ENCODE data around the gene FAM131A. TPM values are rescaled to one million over a fixed set of nuclear protein-coding genes. Genes with fewer than 3 reads are reported as not detected.
A peak's percentile ranks its signal among the peaks of the same experiment; 100 is the strongest.

FAM131A gene
- total RNA-seq, 4 donors from 2014 or later = 53.9 to 71.4 (median 65.3) TPM

- TF ChIP-seq POLR2AphosphoS5 (IDR thresholded peaks at IDR 0.05) (no peak), EP300 (IDR thresholded peaks at IDR 0.05) (no peak), CTCF (IDR thresholded peaks at IDR 0.05) (no peak)
- peaks cover 0 to 29% of the 10 kb centered on the region in 2 donors for H3K36me3 ChIP-seq
- H3K4me3 ChIP-seq = no peak overlapping the region
- H3K4me1 ChIP-seq = peaks cover 0 to 20% (median 10%) of the 10 kb centered on the region in 3 donors
- H3K9me3 ChIP-seq = no peaks in the 10 kb centered on the region
- no peaks in the 10 kb centered on the region for H3K27me3 ChIP-seq
- no peak overlapping the region for H3K27ac ChIP-seq
- ATAC-seq = no peak
Measured at GRCh38 chr3:184311633-184312032, 25.8 kb upstream of the FAM131A start.

GRCh38 chr3:184314363-184314699 lies 23.1 kb upstream of the FAM131A start, which contains the start of gene EIF4G1:
Gene EIF4G1, plus strand, starts transcription at chr3:184314606. Its CDS starts 1,191 bp downstream, at chr3:184315797.
- TF ChIP-seq POLR2A (IDR thresholded peaks at IDR 0.05) (peak; percentile 30 to 41), POLR2AphosphoS5 (IDR thresholded peaks at IDR 0.05) (peak; percentile 78), CTCF (IDR thresholded peaks at IDR 0.05) (no peak), EP300 (IDR thresholded peaks at IDR 0.05) (no peak)
- Histone ChIP-seq H3K27ac (peak within 1 kb of the TSS; percentile 81 to 100 (median 96)), H3K36me3 (peaks cover 0 to 22% of the 10 kb centered on the region in 2 donors), H3K9me3 (no peaks in the 10 kb centered on the region), H3K4me3 (peak within 1 kb of the TSS; percentile 53 to 86), H3K27me3 (no peaks in the 10 kb centered on the region), H3K4me1 (peaks cover 0 to 47% (median 29%) of the 10 kb centered on the region in 3 donors)
- WGBS, 2 donors (ENCODE audit: low coverage in 1 of 2) = 0% methylated on average over 5 to 6 of the region's 40 CpGs
- peak; percentile 91 for ATAC-seq

GRCh38 chr3:184314700-184315542 lies 22.5 kb upstream of the FAM131A start:
- peaks cover 0 to 53% (median 33%) of the 10 kb centered on the region in 3 donors for H3K4me1 ChIP-seq
- H3K4me3 ChIP-seq = peak overlapping the region; percentile 53 to 86
- no peaks in the 10 kb centered on the region for H3K27me3 ChIP-seq
- H3K9me3 ChIP-seq = no peaks in the 10 kb centered on the region
- WGBS, 2 donors (ENCODE audit: low coverage in 1 of 2) = no CpG with 5 or more reads among the region's 89 CpGs
- peak overlapping the region; percentile 81 to 100 (median 96) for H3K27ac ChIP-seq
- H3K36me3 ChIP-seq = peaks cover 0 to 20% of the 10 kb centered on the region in 2 donors
- ATAC-seq = peak; percentile 84
- TF ChIP-seq POLR2A (IDR thresholded peaks at IDR 0.05) (peak; percentile 52 to 56), EP300 (IDR thresholded peaks at IDR 0.05) (no peak), POLR2AphosphoS5 (IDR thresholded peaks at IDR 0.05) (peak; percentile 96)

- Histone ChIP-seq H3K36me3 (peaks cover 0 to 24% of the 10 kb centered on the region in 2 donors), H3K27ac (peak overlapping the region; percentile 81 to 100 (median 96)), H3K27me3 (no peaks in the 10 kb centered on the region), H3K4me3 (peak overlapping the region; percentile 53 to 86), H3K4me1 (peaks cover 3 to 59% (median 37%) of the 10 kb centered on the region in 3 donors), H3K9me3 (no peaks in the 10 kb centered on the region)
- 7% methylated on average over 2 of the region's 6 CpGs; no CpG with 5 or more reads in 1 of the 2 donors for WGBS, 2 donors (ENCODE audit: low coverage in 1 of 2)
- no peak for TF ChIP-seq CTCF (IDR thresholded peaks at IDR 0.05)
- TF ChIP-seq POLR2A (IDR thresholded peaks at IDR 0.05) = no peak
- no peak for TF ChIP-seq EP300 (IDR thresholded peaks at IDR 0.05)
- no peak for TF ChIP-seq POLR2AphosphoS5 (IDR thresholded peaks at IDR 0.05)
- ATAC-seq = no peak
Measured at GRCh38 chr3:184315543-184315867, 21.9 kb upstream of the FAM131A start.

GRCh38 chr3:184315871-184316661 lies 21.3 kb upstream of the FAM131A start:
- peak overlapping the region; percentile 81 to 100 (median 96) for H3K27ac ChIP-seq
- H3K4me1 ChIP-seq = peaks cover 3 to 65% (median 43%) of the 10 kb centered on the region in 3 donors
- TF ChIP-seq EP300 (IDR thresholded peaks at IDR 0.05) (no peak), CTCF (IDR thresholded peaks at IDR 0.05) (no peak), POLR2A (IDR thresholded peaks at IDR 0.05) (no peak), POLR2AphosphoS5 (IDR thresholded peaks at IDR 0.05) (no peak)
- H3K9me3 ChIP-seq = no peaks in the 10 kb centered on the region
- peak overlapping the region; percentile 53 to 86 for H3K4me3 ChIP-seq
- no peak for ATAC-seq
- no peaks in the 10 kb centered on the region for H3K27me3 ChIP-seq
- WGBS, 2 donors (ENCODE audit: low coverage in 1 of 2) = 20 to 33% methylated on average over 5 to 6 of the region's 16 CpGs
- H3K36me3 ChIP-seq = peaks cover 0 to 30% of the 10 kb centered on the region in 2 donors
